HepG2 (cell line): ENCODE measurements around the gene PFN4. TPM values are rescaled to one million over a fixed set of nuclear protein-coding genes. Genes with fewer than 3 reads are reported as not detected.

ENCODE experiments used
- CCAR2 ChIP-seq: fragments of 200-400 bp; formaldehyde crosslinking; optimal IDR thresholded peaks from 2 replicates; pipeline ENCODE3; 2018; ENCODE audit warnings: low read depth, mild to moderate bottlenecking, low read length, moderate library complexity
- HDAC2 ChIP-seq: sonication (generic); formaldehyde crosslinking; IDR thresholded peaks from 2 replicates; pipeline ENCODE4 v1.4.0; 2020; ENCODE audit warnings: missing genetic modification reagents
- JUNB ChIP-seq: sonication (generic); formaldehyde crosslinking; IDR thresholded peaks from 2 replicates; pipeline ENCODE4 v1.8.0; 2022; ENCODE audit warnings: missing genetic modification reagents, mild to moderate bottlenecking, borderline replicate concordance
- JUND ChIP-seq: sonication (generic); formaldehyde crosslinking; IDR thresholded peaks from 2 replicates; pipeline ENCODE4 v1.8.0; 2022; ENCODE audit warnings: mild to moderate bottlenecking, missing genetic modification reagents
- KLF15 ChIP-seq: sonication (generic); formaldehyde crosslinking; IDR thresholded peaks from 2 replicates; pipeline ENCODE4 v1.8.1; 2023; ENCODE audit warnings: borderline replicate concordance, mild to moderate bottlenecking, inconsistent platforms, missing genetic modification reagents, mixed read lengths
- PCBP2 ChIP-seq: fragments of 200-400 bp; formaldehyde crosslinking; optimal IDR thresholded peaks from 2 replicates; pipeline ENCODE3; 2018; ENCODE audit warnings: low read length, low read depth; ENCODE audit not compliant: poor library complexity, severe bottlenecking
- PHF8 ChIP-seq: sonication (generic); formaldehyde crosslinking; IDR thresholded peaks from 2 replicates; pipeline ENCODE4 v1.5.0; 2020; ENCODE audit warnings: missing genetic modification reagents
- PRPF4 ChIP-seq: fragments of 200-400 bp; formaldehyde crosslinking; IDR thresholded peaks from 2 replicates; pipeline ENCODE4 v1.6.1; 2016; ENCODE audit warnings: low read length, low read depth; ENCODE audit not compliant: poor library complexity, severe bottlenecking
- SIN3A ChIP-seq: IDR thresholded peaks from 2 replicates; pipeline ENCODE4 v1.6.1; 2011; ENCODE audit warnings: low read depth, mild to moderate bottlenecking, control low read depth, low read length, borderline replicate concordance
- SMAD9 ChIP-seq: sonication (generic); formaldehyde crosslinking; IDR thresholded peaks from 2 replicates; pipeline ENCODE4 v1.5.1; 2020; ENCODE audit warnings: mild to moderate bottlenecking, missing genetic modification reagents
- ZFYVE20 ChIP-seq: sonication (generic); formaldehyde crosslinking; IDR thresholded peaks from 2 replicates; pipeline ENCODE4 v1.8.0; 2023; ENCODE audit warnings: low read depth, mild to moderate bottlenecking, moderate library complexity, missing genetic modification reagents, borderline replicate concordance
- ZNF329 ChIP-seq: sonication (generic); formaldehyde crosslinking; IDR thresholded peaks from 2 replicates; pipeline ENCODE4 v1.9.0; 2021; ENCODE audit warnings: low read depth, mild to moderate bottlenecking, missing genetic modification reagents
- ZNF343 ChIP-seq: sonication (generic); formaldehyde crosslinking; IDR thresholded peaks from 2 replicates; pipeline ENCODE4 v1.4.0; 2020; ENCODE audit warnings: mild to moderate bottlenecking, missing genetic modification reagents
- ZNF598 ChIP-seq: sonication (generic); formaldehyde crosslinking; IDR thresholded peaks from 2 replicates; pipeline ENCODE4 v1.5.1; 2020; ENCODE audit warnings: mild to moderate bottlenecking, missing genetic modification reagents, borderline replicate concordance
- ZNF816 ChIP-seq: sonication (generic); formaldehyde crosslinking; IDR thresholded peaks from 2 replicates; pipeline ENCODE4 v1.8.0; 2022; ENCODE audit warnings: missing genetic modification reagents, mild to moderate bottlenecking, borderline replicate concordance
- polyA plus RNA-seq, 8 experiments: library from polyadenylated mRNA; depleted of rRNA in 3 of 8; stranded (reverse) in 7 of 8; unstranded in 1 of 8; fragments of >200 nt; fragmentation: Illumina TruSeq in 4 of 8; extraction: Trizol in 4 of 8; gene quantifications; 2 replicates each; pipeline versions ENCODE4 v1.2.1 to v1.2.3, GENCODE V29; 2011 to 2016; ENCODE audit warnings: low read depth in 4 of 8, missing spikeins in 1 of 8, mixed read lengths in 1 of 8; ENCODE audit not compliant: insufficient read depth in 1 of 8
- total RNA-seq, 5 experiments: library from RNA; depleted of rRNA; stranded (reverse); fragments of >200 nt; fragmentation: Illumina TruSeq; extraction: Trizol; gene quantifications; 2 replicates each; pipeline ENCODE4 v1.2.3, GENCODE V29; 2016; ENCODE audit warnings: low read depth in 1 of 5
- TF ChIP-seq, protein P1 (sequence below): sonication (generic); formaldehyde crosslinking; IDR thresholded peaks from 2 replicates; pipeline ENCODE4 v1.8.0; 2022; ENCODE audit warnings: mild to moderate bottlenecking, missing genetic modification reagents, moderate library complexity
- TF ChIP-seq, protein P2 (sequence below): sonication (generic); formaldehyde crosslinking; IDR thresholded peaks from 2 replicates; pipeline ENCODE4 v1.8.0; 2022; ENCODE audit warnings: missing genetic modification reagents, mild to moderate bottlenecking, borderline replicate concordance
- TF ChIP-seq, protein P3 (sequence below): sonication (generic); formaldehyde crosslinking; IDR thresholded peaks from 2 replicates; pipeline ENCODE4 v1.4.0; 2020; ENCODE audit warnings: missing genetic modification reagents
- TF ChIP-seq, protein P4 (sequence below): sonication (generic); formaldehyde crosslinking; IDR thresholded peaks from 2 replicates; pipeline ENCODE4 v1.9.0; 2022; ENCODE audit warnings: low read depth, missing genetic modification reagents
- TF ChIP-seq, protein P5 (sequence below): fragments of 450-650 bp; IDR thresholded peaks from 2 replicates; pipeline ENCODE4 v1.6.1; 2017

Gene PFN4
- total and polyA plus RNA-seq, 2 of the 13 experiments (the other 11 are each of a cell fraction or from before 2014, with no cell fraction given), result 0.12 to 0.20 TPM

DNA sequence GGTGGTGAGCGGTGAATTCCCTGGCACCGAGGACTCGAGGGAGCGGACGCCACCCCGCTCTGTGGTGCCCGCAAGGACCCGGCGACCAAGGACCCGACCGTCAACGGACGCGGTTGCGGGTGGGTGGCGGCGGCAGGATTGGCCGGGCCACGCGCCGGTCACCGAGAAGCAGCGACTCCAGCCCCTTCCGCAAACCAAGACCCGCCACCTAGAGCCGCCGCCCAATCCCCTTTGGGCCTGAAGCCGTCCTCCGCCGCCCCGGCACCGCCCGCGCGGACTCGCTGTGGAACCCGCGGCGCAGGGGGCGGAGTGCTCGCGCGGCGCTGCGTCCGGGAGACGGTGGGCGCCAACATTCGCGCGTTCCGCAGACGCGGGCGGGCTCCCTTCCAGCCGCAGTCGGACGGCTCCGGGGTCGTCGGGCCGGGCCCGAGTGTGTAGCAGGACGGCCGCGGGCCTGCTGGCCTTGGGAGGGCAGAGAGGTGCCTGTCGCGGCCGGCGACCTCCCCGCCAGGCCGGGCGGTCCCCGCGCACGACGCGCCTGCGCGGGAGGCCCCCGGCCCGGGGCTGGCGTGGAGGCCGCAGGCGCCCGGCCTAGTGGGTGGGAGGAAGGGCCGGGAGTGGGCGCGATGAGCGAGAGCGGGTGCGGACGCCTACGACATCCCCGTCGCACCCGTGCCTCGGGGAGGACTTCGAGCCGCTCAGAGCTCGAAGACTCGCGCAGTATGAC, at the start of gene PFN4, which contains the start of gene FAM228B (continued):
- TF ChIP-seq PCBP2 (no peak), HDAC2 (CRISPR knock-in tag) (peak; percentile 58), SIN3A (peak; percentile 50; the same call in 1 of the 2 replicates), JUNB (CRISPR knock-in tag) (no peak), ZNF598 (CRISPR knock-in tag) (no peak), PHF8 (peak; percentile 88), ZNF329 (CRISPR knock-in tag) (peak; percentile 29; the same call in 1 of the 2 replicates), ZNF343 (CRISPR knock-in tag) (peak; percentile 81; the same call in 1 of the 2 replicates), CCAR2 (no peak), ZFYVE20 (CRISPR knock-in tag) (peak; percentile 42; the same call in 1 of the 2 replicates), KLF15 (CRISPR knock-in tag) (peak; percentile 55; the same call in 1 of the 2 replicates), JUND (CRISPR knock-in tag) (no peak), PRPF4 (no peak), SMAD9 (CRISPR knock-in tag) (no peak), ZNF816 (CRISPR knock-in tag) (0 out of 2 replicates have a peak, but pooled peaks have one; percentile 37)
- TF ChIP-seq, protein P1, sequence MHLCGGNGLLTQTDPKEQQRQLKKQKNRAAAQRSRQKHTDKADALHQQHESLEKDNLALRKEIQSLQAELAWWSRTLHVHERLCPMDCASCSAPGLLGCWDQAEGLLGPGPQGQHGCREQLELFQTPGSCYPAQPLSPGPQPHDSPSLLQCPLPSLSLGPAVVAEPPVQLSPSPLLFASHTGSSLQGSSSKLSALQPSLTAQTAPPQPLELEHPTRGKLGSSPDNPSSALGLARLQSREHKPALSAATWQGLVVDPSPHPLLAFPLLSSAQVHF (CRISPR knock-in tag), result peak; percentile 43; the same call in 1 of the 2 replicates
- TF ChIP-seq, protein P2, sequence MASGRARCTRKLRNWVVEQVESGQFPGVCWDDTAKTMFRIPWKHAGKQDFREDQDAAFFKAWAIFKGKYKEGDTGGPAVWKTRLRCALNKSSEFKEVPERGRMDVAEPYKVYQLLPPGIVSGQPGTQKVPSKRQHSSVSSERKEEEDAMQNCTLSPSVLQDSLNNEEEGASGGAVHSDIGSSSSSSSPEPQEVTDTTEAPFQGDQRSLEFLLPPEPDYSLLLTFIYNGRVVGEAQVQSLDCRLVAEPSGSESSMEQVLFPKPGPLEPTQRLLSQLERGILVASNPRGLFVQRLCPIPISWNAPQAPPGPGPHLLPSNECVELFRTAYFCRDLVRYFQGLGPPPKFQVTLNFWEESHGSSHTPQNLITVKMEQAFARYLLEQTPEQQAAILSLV (CRISPR knock-in tag), result peak; percentile 89
- TF ChIP-seq, protein P3, sequence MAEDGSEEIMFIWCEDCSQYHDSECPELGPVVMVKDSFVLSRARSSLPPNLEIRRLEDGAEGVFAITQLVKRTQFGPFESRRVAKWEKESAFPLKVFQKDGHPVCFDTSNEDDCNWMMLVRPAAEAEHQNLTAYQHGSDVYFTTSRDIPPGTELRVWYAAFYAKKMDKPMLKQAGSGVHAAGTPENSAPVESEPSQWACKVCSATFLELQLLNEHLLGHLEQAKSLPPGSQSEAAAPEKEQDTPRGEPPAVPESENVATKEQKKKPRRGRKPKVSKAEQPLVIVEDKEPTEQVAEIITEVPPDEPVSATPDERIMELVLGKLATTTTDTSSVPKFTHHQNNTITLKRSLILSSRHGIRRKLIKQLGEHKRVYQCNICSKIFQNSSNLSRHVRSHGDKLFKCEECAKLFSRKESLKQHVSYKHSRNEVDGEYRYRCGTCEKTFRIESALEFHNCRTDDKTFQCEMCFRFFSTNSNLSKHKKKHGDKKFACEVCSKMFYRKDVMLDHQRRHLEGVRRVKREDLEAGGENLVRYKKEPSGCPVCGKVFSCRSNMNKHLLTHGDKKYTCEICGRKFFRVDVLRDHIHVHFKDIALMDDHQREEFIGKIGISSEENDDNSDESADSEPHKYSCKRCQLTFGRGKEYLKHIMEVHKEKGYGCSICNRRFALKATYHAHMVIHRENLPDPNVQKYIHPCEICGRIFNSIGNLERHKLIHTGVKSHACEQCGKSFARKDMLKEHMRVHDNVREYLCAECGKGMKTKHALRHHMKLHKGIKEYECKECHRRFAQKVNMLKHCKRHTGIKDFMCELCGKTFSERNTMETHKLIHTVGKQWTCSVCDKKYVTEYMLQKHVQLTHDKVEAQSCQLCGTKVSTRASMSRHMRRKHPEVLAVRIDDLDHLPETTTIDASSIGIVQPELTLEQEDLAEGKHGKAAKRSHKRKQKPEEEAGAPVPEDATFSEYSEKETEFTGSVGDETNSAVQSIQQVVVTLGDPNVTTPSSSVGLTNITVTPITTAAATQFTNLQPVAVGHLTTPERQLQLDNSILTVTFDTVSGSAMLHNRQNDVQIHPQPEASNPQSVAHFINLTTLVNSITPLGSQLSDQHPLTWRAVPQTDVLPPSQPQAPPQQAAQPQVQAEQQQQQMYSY, result peak; percentile 63
- TF ChIP-seq, protein P4, sequence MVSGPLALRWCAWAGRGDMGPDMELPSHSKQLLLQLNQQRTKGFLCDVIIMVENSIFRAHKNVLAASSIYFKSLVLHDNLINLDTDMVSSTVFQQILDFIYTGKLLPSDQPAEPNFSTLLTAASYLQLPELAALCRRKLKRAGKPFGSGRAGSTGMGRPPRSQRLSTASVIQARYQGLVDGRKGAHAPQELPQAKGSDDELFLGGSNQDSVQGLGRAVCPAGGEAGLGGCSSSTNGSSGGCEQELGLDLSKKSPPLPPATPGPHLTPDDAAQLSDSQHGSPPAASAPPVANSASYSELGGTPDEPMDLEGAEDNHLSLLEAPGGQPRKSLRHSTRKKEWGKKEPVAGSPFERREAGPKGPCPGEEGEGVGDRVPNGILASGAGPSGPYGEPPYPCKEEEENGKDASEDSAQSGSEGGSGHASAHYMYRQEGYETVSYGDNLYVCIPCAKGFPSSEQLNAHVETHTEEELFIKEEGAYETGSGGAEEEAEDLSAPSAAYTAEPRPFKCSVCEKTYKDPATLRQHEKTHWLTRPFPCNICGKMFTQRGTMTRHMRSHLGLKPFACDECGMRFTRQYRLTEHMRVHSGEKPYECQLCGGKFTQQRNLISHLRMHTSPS (CRISPR knock-in tag), result no peak; the same call in 1 of the 2 replicates
- TF ChIP-seq, protein P5, sequence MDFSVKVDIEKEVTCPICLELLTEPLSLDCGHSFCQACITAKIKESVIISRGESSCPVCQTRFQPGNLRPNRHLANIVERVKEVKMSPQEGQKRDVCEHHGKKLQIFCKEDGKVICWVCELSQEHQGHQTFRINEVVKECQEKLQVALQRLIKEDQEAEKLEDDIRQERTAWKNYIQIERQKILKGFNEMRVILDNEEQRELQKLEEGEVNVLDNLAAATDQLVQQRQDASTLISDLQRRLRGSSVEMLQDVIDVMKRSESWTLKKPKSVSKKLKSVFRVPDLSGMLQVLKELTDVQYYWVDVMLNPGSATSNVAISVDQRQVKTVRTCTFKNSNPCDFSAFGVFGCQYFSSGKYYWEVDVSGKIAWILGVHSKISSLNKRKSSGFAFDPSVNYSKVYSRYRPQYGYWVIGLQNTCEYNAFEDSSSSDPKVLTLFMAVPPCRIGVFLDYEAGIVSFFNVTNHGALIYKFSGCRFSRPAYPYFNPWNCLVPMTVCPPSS, result no peak
